DOHH2 (cell line): Measurements from ENCODE around the gene TNFSF9.

Experiments
- CTCF ChIP-seq: fragments of 200-600 bp; sonication (generic); IDR thresholded peaks from one replicate; pipeline ENCODE4 v1.5.1; 2014; ENCODE audit warnings: antibody characterized with exemption, mild to moderate bottlenecking, low read depth, low read length; ENCODE audit not compliant: poor library complexity, severe bottlenecking
- EZH2phosphoT487 ChIP-seq: fragments of 200-600 bp; sonication (generic); IDR thresholded peaks from 2 replicates; pipeline ENCODE4 v1.6.1; 2017; ENCODE audit warnings: borderline replicate concordance, mild to moderate bottlenecking, antibody characterized with exemption, low read length, moderate library complexity, mixed read lengths

DNA sequence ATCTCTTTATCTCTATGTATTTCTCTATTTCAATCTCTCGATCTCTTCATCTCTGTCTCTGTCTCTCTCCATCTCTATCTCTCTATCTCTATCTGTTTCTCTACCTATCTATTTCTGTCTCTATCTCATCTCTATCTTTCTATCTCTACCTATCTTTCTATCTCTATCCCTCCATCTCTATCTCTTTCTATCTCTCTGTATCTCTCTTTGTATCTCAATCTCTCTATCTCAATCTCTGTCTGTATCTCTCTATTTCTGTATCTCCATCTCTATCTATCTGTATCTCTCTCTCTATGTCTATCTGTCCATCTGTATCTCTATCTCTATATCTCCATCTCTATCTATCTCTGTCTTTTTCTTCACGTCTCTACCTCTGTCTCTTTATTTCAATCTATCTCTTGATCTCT is 25.2 kb downstream of the TNFSF9 start:
- no peak for TF ChIP-seq CTCF
- TF ChIP-seq EZH2phosphoT487, result no peak
